Fibroblast of mammary gland (primary cell): ENCODE measurements around the gene KIFAP3.

Experiments
- DNase-seq: peaks from one replicate; pipeline ENCODE4 v3.0.0-alpha.2; 2010; ENCODE audit warnings: low read depth
- H3K4me3 ChIP-seq: 2 replicates; pipeline ENCODE4 v1.5.1; 2011; ENCODE audit warnings: low read depth, mild to moderate bottlenecking, low read length, moderate library complexity; ENCODE audit not compliant: control insufficient read depth
- CTCF ChIP-seq: conservative IDR thresholded peaks from 2 replicates; pipeline ENCODE4 v1.5.1; 2011; ENCODE audit warnings: low read depth, low read length, inconsistent platforms; ENCODE audit not compliant: control insufficient read depth, insufficient read depth

The KIFAP3 gene

GRCh38 chr1:169989246-169989645 is 85.2 kb downstream of the KIFAP3 start:
- no peak for TF ChIP-seq CTCF
- H3K4me3 ChIP-seq: no peak overlapping the region
- DNase-seq: no peak

- no peak overlapping the region for H3K4me3 ChIP-seq
- no peak for DNase-seq
- TF ChIP-seq CTCF: no peak
These were observed 88.7 kb downstream of the KIFAP3 start for GRCh38 chr1:169985757-169986156.

- no peak for TF ChIP-seq CTCF
- no peak overlapping the region for H3K4me3 ChIP-seq
- DNase-seq: no peak
These were observed 100.4 kb downstream of the KIFAP3 start for GRCh38 chr1:169974067-169974466.

GRCh38 chr1:169970114-169970513 is 104.4 kb downstream of the KIFAP3 start:
- TF ChIP-seq CTCF: no peak

GRCh38 chr1:169968174-169968573 is 106.3 kb downstream of the KIFAP3 start:
- TF ChIP-seq CTCF: no peak
- no peak for DNase-seq
- H3K4me3 ChIP-seq: no peak overlapping the region

More at GRCh38 chr1:169970114-169970513, 104.4 kb downstream of the KIFAP3 start:
- no peak overlapping the region for H3K4me3 ChIP-seq
- DNase-seq: no peak

- no peak for DNase-seq
- no peak overlapping the region for H3K4me3 ChIP-seq
- no peak for TF ChIP-seq CTCF
These were observed 110.3 kb downstream of the KIFAP3 start for GRCh38 chr1:169964206-169964605.

GRCh38 chr1:169959686-169960085 is 114.8 kb downstream of the KIFAP3 start:
- no peak for DNase-seq
- TF ChIP-seq CTCF: no peak
- H3K4me3 ChIP-seq: no peak overlapping the region
